ENCODE data around the gene ADIPOQ.
"Not testable (repeated sequence)": the region's sequence is repeated elsewhere in the genome, so short reads cannot be mapped to it uniquely, and the experiment has no call there.

GRCh38 chr3:186874216-186874615 is 31.7 kb downstream of the ADIPOQ start:
- not testable (repeated sequence) for TF ChIP-seq EZH2phosphoT487 (IDR thresholded peaks at IDR 0.05; ENCODE audit: borderline replicate concordance, low read length); EZH2 (IDR thresholded peaks at IDR 0.05; ENCODE audit: low read length, unreplicated experiment); CTCF (conservative IDR thresholded peaks at IDR 0.05; ENCODE audit: low read depth, low read length)
